GM23338 (cell line): ENCODE data around the gene ZACN.

Experiments used
- CREB1 ChIP-seq: fragments of 250-450 bp; sonication (Bioruptor Pico); IDR thresholded peaks from 2 replicates; pipeline ENCODE4 v1.5.0; 2020; ENCODE audit warnings: low read depth, mild to moderate bottlenecking, moderate library complexity
- EZH2 ChIP-seq: fragments of 200-600 bp; sonication (generic); IDR thresholded peaks from one replicate; pipeline ENCODE4 v1.8.0; 2017; ENCODE audit warnings: antibody characterized with exemption, mild to moderate bottlenecking, low read depth; ENCODE audit not compliant: unreplicated experiment
- EZH2phosphoT487 ChIP-seq: fragments of 200-600 bp; sonication (generic); IDR thresholded peaks from one replicate; pipeline ENCODE4 v1.8.1; 2018; ENCODE audit warnings: antibody characterized with exemption; ENCODE audit not compliant: unreplicated experiment
- JUNB ChIP-seq: IDR thresholded peaks from one replicate; pipeline ENCODE4 v1.6.1; 2016; ENCODE audit warnings: antibody characterized with exemption; ENCODE audit not compliant: unreplicated experiment
- POLR2AphosphoS5 ChIP-seq: IDR thresholded peaks from 2 replicates; pipeline ENCODE4 v1.6.1; 2016; ENCODE audit warnings: antibody characterized with exemption, low read depth
- STAT1 ChIP-seq: IDR thresholded peaks from one replicate; pipeline ENCODE4 v1.6.1; 2016; ENCODE audit warnings: antibody characterized with exemption; ENCODE audit not compliant: unreplicated experiment
- ZNF114 ChIP-seq: fragments of 250-450 bp; sonication (Bioruptor Pico); IDR thresholded peaks from 2 replicates; pipeline ENCODE4 v1.5.0; 2020; ENCODE audit warnings: mild to moderate bottlenecking, moderate library complexity
- ZNF331 ChIP-seq: fragments of 250-450 bp; sonication (Bioruptor Pico); IDR thresholded peaks from 2 replicates; pipeline ENCODE4 v1.5.0; 2020; ENCODE audit warnings: low read depth, mild to moderate bottlenecking, moderate library complexity
- TF ChIP-seq, protein P1 (sequence below), 2 experiments: fragments of 200-600 bp in 1 of 2; sonication (generic) in 1 of 2; conservative IDR thresholded peaks; 2 replicates each; pipeline versions ENCODE4 v1.5.1 to v1.6.1; 2016 to 2017; ENCODE audit warnings: antibody characterized with exemption in 2 of 2, low read depth in 2 of 2, mild to moderate bottlenecking in 2 of 2, moderate library complexity in 1 of 2
- TF ChIP-seq, protein P2 (sequence below): IDR thresholded peaks from one replicate; pipeline ENCODE4 v1.6.1; 2018; ENCODE audit warnings: antibody characterized with exemption; ENCODE audit not compliant: unreplicated experiment

DNA sequence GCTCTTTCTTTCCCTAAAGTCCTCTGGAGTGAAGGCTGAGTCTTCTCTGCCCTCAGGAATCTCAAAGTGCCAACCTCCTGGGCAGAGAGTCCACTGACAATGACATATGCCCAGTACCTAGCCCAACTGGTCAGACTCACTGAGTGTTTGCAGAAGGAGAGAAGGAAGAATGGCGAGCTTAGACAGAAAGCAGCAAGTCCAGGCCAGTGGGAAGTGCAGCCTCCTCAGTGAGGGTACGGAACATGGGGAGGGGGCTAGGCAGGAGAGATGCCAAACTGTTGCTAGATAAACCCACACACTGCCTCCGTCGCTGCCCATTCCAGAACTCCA is 23.9 kb downstream of the ZACN start:
- TF ChIP-seq, protein P1, sequence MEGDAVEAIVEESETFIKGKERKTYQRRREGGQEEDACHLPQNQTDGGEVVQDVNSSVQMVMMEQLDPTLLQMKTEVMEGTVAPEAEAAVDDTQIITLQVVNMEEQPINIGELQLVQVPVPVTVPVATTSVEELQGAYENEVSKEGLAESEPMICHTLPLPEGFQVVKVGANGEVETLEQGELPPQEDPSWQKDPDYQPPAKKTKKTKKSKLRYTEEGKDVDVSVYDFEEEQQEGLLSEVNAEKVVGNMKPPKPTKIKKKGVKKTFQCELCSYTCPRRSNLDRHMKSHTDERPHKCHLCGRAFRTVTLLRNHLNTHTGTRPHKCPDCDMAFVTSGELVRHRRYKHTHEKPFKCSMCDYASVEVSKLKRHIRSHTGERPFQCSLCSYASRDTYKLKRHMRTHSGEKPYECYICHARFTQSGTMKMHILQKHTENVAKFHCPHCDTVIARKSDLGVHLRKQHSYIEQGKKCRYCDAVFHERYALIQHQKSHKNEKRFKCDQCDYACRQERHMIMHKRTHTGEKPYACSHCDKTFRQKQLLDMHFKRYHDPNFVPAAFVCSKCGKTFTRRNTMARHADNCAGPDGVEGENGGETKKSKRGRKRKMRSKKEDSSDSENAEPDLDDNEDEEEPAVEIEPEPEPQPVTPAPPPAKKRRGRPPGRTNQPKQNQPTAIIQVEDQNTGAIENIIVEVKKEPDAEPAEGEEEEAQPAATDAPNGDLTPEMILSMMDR (conservative IDR thresholded peaks at IDR 0.05; ENCODE audit: low read depth in 2 of 2) = no peak
- TF ChIP-seq CREB1 (CRISPR knock-in tag) (no peak), EZH2 (no peak), EZH2phosphoT487 (no peak), POLR2AphosphoS5 (no peak), ZNF331 (CRISPR knock-in tag) (no peak), STAT1 (no peak), JUNB (no peak), ZNF114 (no peak)
- TF ChIP-seq, protein P2, sequence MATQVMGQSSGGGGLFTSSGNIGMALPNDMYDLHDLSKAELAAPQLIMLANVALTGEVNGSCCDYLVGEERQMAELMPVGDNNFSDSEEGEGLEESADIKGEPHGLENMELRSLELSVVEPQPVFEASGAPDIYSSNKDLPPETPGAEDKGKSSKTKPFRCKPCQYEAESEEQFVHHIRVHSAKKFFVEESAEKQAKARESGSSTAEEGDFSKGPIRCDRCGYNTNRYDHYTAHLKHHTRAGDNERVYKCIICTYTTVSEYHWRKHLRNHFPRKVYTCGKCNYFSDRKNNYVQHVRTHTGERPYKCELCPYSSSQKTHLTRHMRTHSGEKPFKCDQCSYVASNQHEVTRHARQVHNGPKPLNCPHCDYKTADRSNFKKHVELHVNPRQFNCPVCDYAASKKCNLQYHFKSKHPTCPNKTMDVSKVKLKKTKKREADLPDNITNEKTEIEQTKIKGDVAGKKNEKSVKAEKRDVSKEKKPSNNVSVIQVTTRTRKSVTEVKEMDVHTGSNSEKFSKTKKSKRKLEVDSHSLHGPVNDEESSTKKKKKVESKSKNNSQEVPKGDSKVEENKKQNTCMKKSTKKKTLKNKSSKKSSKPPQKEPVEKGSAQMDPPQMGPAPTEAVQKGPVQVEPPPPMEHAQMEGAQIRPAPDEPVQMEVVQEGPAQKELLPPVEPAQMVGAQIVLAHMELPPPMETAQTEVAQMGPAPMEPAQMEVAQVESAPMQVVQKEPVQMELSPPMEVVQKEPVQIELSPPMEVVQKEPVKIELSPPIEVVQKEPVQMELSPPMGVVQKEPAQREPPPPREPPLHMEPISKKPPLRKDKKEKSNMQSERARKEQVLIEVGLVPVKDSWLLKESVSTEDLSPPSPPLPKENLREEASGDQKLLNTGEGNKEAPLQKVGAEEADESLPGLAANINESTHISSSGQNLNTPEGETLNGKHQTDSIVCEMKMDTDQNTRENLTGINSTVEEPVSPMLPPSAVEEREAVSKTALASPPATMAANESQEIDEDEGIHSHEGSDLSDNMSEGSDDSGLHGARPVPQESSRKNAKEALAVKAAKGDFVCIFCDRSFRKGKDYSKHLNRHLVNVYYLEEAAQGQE = no peak
